ENCODE results near the gene SOX10. TPM values are rescaled to one million over a fixed set of nuclear protein-coding genes. Genes with fewer than 3 reads are reported as not detected.

The SOX10 gene
- total RNA-seq, 1 donor from 2014 or later = 3.2 TPM

DNA sequence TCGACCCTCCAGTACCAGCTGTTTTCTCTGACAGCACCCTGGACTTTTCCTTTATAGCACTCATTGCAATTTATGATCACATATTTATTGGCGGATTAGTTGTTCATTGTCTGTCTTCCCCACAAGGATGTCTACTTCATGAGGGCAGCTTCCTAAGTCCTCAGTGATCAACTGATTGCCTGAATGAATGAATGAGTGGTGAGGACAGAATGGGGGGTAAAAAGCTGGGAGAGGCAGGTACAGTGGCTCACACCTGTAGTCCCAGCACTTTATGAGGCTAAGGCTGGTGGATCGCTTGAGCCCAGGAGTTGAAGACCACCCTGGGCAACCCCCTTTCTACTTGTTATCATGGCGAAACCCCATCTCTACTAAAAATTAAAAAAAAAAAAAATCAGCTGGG, 11.1 kb upstream of the SOX10 start:
- no peak for DNase-seq (ENCODE audit: extremely low spot score in 2 of 2)
- intact Hi-C loops (cut with DNase I) = no loop called here
- Histone ChIP-seq H3K27me3 (no peaks in the 10 kb centered on the region), H3K36me3 (no peaks in the 10 kb centered on the region), H3K27ac (no peak overlapping the region), H3K9me3 (no peaks in the 10 kb centered on the region), H3K4me3 (no peak overlapping the region), H3K4me1 (peaks cover 29% of the 10 kb centered on the region)
- TF ChIP-seq POLR2A (IDR thresholded peaks at IDR 0.05) = no peak
- TF ChIP-seq POLR2AphosphoS5 (IDR thresholded peaks at IDR 0.05; ENCODE audit: insufficient read depth in 1 of 2, low read depth in 1 of 2) = no peak
- TF ChIP-seq, protein P1, sequence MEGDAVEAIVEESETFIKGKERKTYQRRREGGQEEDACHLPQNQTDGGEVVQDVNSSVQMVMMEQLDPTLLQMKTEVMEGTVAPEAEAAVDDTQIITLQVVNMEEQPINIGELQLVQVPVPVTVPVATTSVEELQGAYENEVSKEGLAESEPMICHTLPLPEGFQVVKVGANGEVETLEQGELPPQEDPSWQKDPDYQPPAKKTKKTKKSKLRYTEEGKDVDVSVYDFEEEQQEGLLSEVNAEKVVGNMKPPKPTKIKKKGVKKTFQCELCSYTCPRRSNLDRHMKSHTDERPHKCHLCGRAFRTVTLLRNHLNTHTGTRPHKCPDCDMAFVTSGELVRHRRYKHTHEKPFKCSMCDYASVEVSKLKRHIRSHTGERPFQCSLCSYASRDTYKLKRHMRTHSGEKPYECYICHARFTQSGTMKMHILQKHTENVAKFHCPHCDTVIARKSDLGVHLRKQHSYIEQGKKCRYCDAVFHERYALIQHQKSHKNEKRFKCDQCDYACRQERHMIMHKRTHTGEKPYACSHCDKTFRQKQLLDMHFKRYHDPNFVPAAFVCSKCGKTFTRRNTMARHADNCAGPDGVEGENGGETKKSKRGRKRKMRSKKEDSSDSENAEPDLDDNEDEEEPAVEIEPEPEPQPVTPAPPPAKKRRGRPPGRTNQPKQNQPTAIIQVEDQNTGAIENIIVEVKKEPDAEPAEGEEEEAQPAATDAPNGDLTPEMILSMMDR (IDR thresholded peaks at IDR 0.05) = no peak

DNA sequence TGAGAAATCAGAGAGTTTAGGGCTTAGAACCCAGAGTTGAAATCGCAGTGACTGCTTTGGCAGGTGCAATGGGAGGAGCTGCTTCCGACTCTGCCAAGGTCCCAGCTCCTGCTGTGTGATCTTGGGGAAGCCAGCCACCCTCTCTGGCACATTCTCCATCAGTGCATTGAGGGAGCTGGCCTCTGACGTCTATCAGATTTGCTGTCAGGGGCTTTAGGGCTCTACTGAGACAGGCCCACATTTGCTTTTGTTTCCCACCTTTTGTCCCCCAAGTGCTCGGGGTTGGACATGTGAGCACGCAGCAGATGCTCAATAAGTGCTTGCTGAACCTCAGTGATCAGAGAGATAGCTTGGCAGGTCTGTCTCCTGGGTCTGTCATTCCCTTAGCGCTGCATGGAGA, 10.6 kb upstream of the SOX10 start:
- intact Hi-C loops (cut with DNase I) = no loop called here

DNA sequence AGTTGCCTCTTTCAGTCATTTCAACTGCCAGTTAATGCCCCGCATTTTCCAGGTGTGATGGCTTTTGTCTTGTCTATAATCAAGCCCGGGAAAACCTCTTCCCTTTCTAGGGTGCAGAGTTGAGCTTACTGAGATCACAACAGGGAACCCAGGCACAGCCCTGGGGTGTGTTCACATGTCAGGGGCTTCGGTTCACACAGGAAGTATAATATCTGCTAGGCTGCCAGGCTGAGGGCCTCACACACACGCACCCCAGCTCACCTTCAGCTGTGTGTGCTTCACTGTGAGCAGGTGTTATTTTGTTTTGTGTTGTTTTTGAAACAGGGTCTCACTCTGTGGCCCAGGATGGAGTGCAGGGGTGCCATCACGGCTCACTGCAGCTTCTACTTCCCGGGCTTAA, 9.7 kb upstream of the SOX10 start:
- H3K36me3 ChIP-seq = no peaks in the 10 kb centered on the region
- intact Hi-C loops (cut with DNase I) = no loop called here
- no peaks in the 10 kb centered on the region for H3K9me3 ChIP-seq
- H3K27ac ChIP-seq = no peak overlapping the region
- H3K4me3 ChIP-seq = no peak overlapping the region
- no peak for TF ChIP-seq POLR2AphosphoS5 (IDR thresholded peaks at IDR 0.05; ENCODE audit: insufficient read depth in 1 of 2, low read depth in 1 of 2)
- no peak for DNase-seq (ENCODE audit: extremely low spot score in 2 of 2)
- peaks cover 15% of the 10 kb centered on the region for H3K4me1 ChIP-seq
- H3K27me3 ChIP-seq = no peaks in the 10 kb centered on the region

More for the DNA sequence above, 10.6 kb upstream of the SOX10 start:
- Histone ChIP-seq H3K36me3 (no peaks in the 10 kb centered on the region), H3K9me3 (no peaks in the 10 kb centered on the region), H3K4me1 (peaks cover 24% of the 10 kb centered on the region), H3K4me3 (no peak overlapping the region), H3K27ac (no peak overlapping the region), H3K27me3 (no peaks in the 10 kb centered on the region)
- no peak for DNase-seq (ENCODE audit: extremely low spot score in 2 of 2)
- TF ChIP-seq POLR2A (IDR thresholded peaks at IDR 0.05) (no peak), POLR2AphosphoS5 (IDR thresholded peaks at IDR 0.05; ENCODE audit: insufficient read depth in 1 of 2, low read depth in 1 of 2) (no peak)
- TF ChIP-seq, protein P1 (IDR thresholded peaks at IDR 0.05) = no peak

- TF ChIP-seq POLR2A (IDR thresholded peaks at IDR 0.05) (no peak), POLR2AphosphoS5 (IDR thresholded peaks at IDR 0.05; ENCODE audit: insufficient read depth in 1 of 2, low read depth in 1 of 2) (no peak)
- TF ChIP-seq, protein P1 (IDR thresholded peaks at IDR 0.05) = no peak
- intact Hi-C loops (cut with DNase I) = no loop called here
- Histone ChIP-seq H3K9me3 (no peaks in the 10 kb centered on the region), H3K4me1 (peaks cover 10% of the 10 kb centered on the region), H3K4me3 (no peak overlapping the region), H3K27me3 (no peaks in the 10 kb centered on the region), H3K27ac (no peak overlapping the region), H3K36me3 (no peaks in the 10 kb centered on the region)
- no peak for DNase-seq (ENCODE audit: extremely low spot score in 2 of 2)
Observed at GRCh38 chr22:37991731-37992442, 7.5 kb upstream of the SOX10 start.

DNA sequence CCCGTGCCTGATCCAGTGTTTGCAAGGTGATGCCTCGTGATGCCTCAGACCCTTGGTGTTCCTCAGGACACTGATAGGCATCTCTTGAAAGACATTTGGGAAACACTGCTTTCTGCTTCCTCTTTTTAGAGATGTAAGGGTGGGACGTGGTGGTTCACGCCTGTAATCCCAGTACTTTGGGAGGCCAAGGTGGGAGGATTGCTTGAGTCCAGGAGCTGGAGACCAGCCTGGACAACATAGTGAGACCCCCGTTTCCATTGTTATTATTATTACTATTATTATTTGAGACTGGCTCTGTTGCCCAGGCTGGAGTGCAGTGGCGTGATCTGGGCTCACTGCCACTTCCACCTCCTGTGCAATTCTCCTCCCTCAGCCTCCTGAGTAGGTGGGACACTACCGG, 6.5 kb upstream of the SOX10 start:
- intact Hi-C loops (cut with DNase I) = no loop called here
- no peak for DNase-seq (ENCODE audit: extremely low spot score in 2 of 2)
- H3K4me1 ChIP-seq = peaks cover under 1% of the 10 kb centered on the region
- no peaks in the 10 kb centered on the region for H3K27me3 ChIP-seq
- no peak overlapping the region for H3K27ac ChIP-seq
- no peak overlapping the region for H3K4me3 ChIP-seq
- H3K9me3 ChIP-seq = no peaks in the 10 kb centered on the region
- TF ChIP-seq, protein P1 (IDR thresholded peaks at IDR 0.05) = no peak
- TF ChIP-seq POLR2AphosphoS5 (IDR thresholded peaks at IDR 0.05; ENCODE audit: insufficient read depth in 1 of 2, low read depth in 1 of 2) (no peak), POLR2A (IDR thresholded peaks at IDR 0.05) (no peak)
- H3K36me3 ChIP-seq = no peaks in the 10 kb centered on the region
